T-cell (primary cell): ENCODE measurements around the gene TMEM198. TPM values are rescaled to one million over a fixed set of nuclear protein-coding genes. Genes with fewer than 3 reads are reported as not detected.

Source experiments
- ATAC-seq, 4 experiments: fragments of 200-7000 bp in 3 of 4; fragments of 150-1000 bp in 1 of 4; cut with Tn5 transposase; replicated peaks in 1 of 4; 1 replicate in 3 of 4; 2 replicates in 1 of 4; pipeline ENCODE4 v1.10.0; 2021; ENCODE audit warnings: moderate library complexity in 3 of 4, mild to moderate bottlenecking in 2 of 4, moderate number of reproducible peaks in 1 of 4
- CTCF ChIA-PET, 2 donors: fragments of 300-600 bp; sonication (Branson Sonifier 250); formaldehyde crosslinking; loops; one replicate each; lab custom pipeline; 2022; ENCODE audit warnings: antibody characterized with exemption in 2 of 2; lab: Charles Lee
- POLR2A ChIA-PET, 2 donors: fragments of 300-600 bp; sonication (Branson Sonifier 250); formaldehyde crosslinking; loops; one replicate each; lab custom pipeline; 2022; ENCODE audit warnings: antibody characterized with exemption in 2 of 2; lab: Charles Lee
- DNase-seq, 35 experiments: peaks; one replicate each; pipeline versions ENCODE4 v3.0.0 to v3.0.0-alpha.2; 2013 to 2023
- H3K27ac ChIP-seq: one replicate; pipeline ENCODE4 v1.5.1; 2013; ENCODE audit warnings: low read length
- H3K27me3 ChIP-seq, 2 experiments: replicated peaks in 1 of 2; 1 replicate in 1 of 2; 2 replicates in 1 of 2; pipeline versions ENCODE4 v1.6.1 to v1.7.0; 2013; ENCODE audit warnings: low read length in 1 of 2, mixed read lengths in 1 of 2; ENCODE audit not compliant: control insufficient read depth in 2 of 2, insufficient read depth in 2 of 2; ENCODE audit errors: extremely low read depth in 1 of 2
- H3K36me3 ChIP-seq, 2 donors: 1 replicate in 1 of 2; 2 replicates in 1 of 2; pipeline versions ENCODE4 v1.6.1 to v1.7.0; 2013; ENCODE audit warnings: low read length in 1 of 2; ENCODE audit not compliant: control insufficient read depth in 2 of 2, insufficient read depth in 1 of 2; ENCODE audit errors: extremely low read depth in 1 of 2
- H3K4me1 ChIP-seq, 2 experiments: 1 replicate in 1 of 2; 2 replicates in 1 of 2; pipeline versions ENCODE4 v1.6.1 to v1.7.0; 2013; ENCODE audit warnings: low read length in 2 of 2, mixed read lengths in 1 of 2; ENCODE audit not compliant: insufficient read depth in 2 of 2, control insufficient read depth in 1 of 2; ENCODE audit errors: extremely low read depth in 1 of 2
- H3K4me3 ChIP-seq, 2 donors: 1 replicate in 1 of 2; 2 replicates in 1 of 2; pipeline versions ENCODE4 v1.5.1 to v1.7.0; 2013; ENCODE audit warnings: mild to moderate bottlenecking in 2 of 2, low read length in 1 of 2, moderate library complexity in 1 of 2; ENCODE audit not compliant: control insufficient read depth in 1 of 2; ENCODE audit errors: extremely low read depth in 1 of 2
- H3K9me3 ChIP-seq: 2 replicates; pipeline ENCODE4 v1.7.0; 2013
- H3K27ac Mint-ChIP-seq, 2 donors: one replicate each; pipeline ENCODE4 v1.8.0; 2020 to 2021; ENCODE audit warnings: mild to moderate bottlenecking in 2 of 2, mixed read lengths in 2 of 2
- H3K27me3 Mint-ChIP-seq, 2 donors: one replicate each; pipeline ENCODE4 v1.8.0; 2021 to 2022; ENCODE audit warnings: mixed read lengths in 2 of 2
- H3K36me3 Mint-ChIP-seq: one replicate; pipeline ENCODE4 v1.8.0; 2021; ENCODE audit warnings: mixed read lengths
- H3K4me1 Mint-ChIP-seq, 3 donors: one replicate each; pipeline ENCODE4 v1.8.0; 2020 to 2022; ENCODE audit warnings: mixed read lengths in 3 of 3, mild to moderate bottlenecking in 1 of 3
- H3K4me3 Mint-ChIP-seq, 3 donors: one replicate each; pipeline ENCODE4 v1.8.0; 2020 to 2022; ENCODE audit warnings: mild to moderate bottlenecking in 3 of 3, mixed read lengths in 3 of 3, moderate library complexity in 3 of 3
- H3K9me3 Mint-ChIP-seq, 3 donors: one replicate each; pipeline ENCODE4 v1.8.0; 2020 to 2022; ENCODE audit warnings: mixed read lengths in 3 of 3
- WGBS: methylation state at CpG from one replicate; pipeline ENCODE4 v1.1.5; 2013; ENCODE audit warnings: missing lambda C conversion rate; ENCODE audit not compliant: insufficient coverage; 5-methylcytosine and 5-hydroxymethylcytosine counted together
- total RNA-seq, 35 experiments: library from RNA in 6 of 35; stranded (reverse) in 6 of 35; fragments of 120-200 nt in 1 of 35; gene quantifications; one replicate each; pipeline versions ENCODE4 v1.2.1 to v1.2.4 and lab custom pipeline; 2013 to 2026

The TMEM198 gene, protein sequence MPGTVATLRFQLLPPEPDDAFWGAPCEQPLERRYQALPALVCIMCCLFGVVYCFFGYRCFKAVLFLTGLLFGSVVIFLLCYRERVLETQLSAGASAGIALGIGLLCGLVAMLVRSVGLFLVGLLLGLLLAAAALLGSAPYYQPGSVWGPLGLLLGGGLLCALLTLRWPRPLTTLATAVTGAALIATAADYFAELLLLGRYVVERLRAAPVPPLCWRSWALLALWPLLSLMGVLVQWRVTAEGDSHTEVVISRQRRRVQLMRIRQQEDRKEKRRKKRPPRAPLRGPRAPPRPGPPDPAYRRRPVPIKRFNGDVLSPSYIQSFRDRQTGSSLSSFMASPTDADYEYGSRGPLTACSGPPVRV
- total RNA-seq, result under 1 TPM; 0.37 to 0.88 (median 0.69) TPM
- 0.24 TPM for total RNA-seq (2013)
- 0 to 5.7 (median 0.48) reads per million in 29 experiments for total RNA-seq (lab: John Stamatoyannopoulos, UW)

DNA sequence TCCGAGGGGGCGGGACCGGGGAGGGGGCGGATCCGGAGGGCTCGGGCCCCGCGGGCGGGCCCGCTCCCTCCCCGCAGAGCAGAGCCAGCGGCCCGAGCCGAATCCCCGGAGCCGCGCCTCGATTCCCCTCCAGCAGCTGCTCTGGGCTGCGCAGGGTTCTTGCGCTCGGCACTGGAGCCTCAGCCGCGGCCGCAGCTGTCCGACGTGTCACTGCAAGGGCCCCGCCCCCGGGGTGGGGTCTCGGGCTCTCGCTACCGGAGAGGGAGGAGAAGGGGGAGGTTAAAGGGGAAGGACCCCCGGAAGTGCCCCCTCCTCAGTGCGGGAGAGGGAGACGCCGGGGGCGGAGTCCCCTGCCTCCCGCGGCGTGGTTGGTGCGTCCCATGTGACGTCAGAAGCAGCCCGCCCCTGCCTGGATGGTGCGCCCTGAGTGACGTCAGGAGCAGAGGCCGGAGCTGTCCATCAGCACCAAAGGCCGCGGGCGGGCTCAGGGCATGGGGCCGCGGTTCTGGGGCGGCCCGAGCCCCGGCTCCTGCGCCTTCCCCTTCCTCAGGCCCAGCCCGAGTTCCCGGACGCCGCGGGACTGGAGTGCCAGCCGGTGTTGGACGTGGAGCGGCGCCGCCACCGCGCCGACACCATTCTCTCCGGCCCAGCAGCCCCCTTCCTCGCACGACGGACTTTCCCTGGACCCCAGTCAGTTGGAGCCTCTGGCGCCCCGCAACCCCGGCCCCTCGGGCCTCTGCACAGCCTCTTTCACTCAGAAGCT is at the start of gene TMEM198, which contains the start of gene CHPF:
Gene TMEM198, plus strand, starts transcription at position 433 of the 763 bp plus-strand sequence. CDS start 700 bp downstream, outside the sequence.
Gene CHPF, minus strand, starts transcription at position 214 of the 763 bp plus-strand sequence. CDS start 271 bp downstream, outside the sequence.
- peaks cover 0 to 11% of the 10 kb centered on the region in 2 donors for H3K36me3 ChIP-seq
- CTCF ChIA-PET, result interaction anchor here in 1 of 2 donors (0.6 kb wide), 1 partner anchor 114 kb away, joined by 3 read pairs; no protein-coding TSS in a partner anchor
- WGBS, result under 1% methylated on average over 68 of the region's 75 CpGs
- ATAC-seq (peak; percentile 75 to 80 (median 79)), DNase-seq (peak; percentile 72 to 93 (median 83))
- no peaks in the 10 kb centered on the region for H3K9me3 ChIP-seq
- H3K27ac Mint-ChIP-seq, result peak within 1 kb of the TSS; percentile 65
- peak within 1 kb of the TSS; percentile 68 for H3K27ac ChIP-seq
- H3K27me3 ChIP-seq, result peaks cover 4 to 10% of the 10 kb centered on the region in 2 experiments
- H3K27me3 Mint-ChIP-seq, result peaks cover 7 to 9% of the 10 kb centered on the region in 2 donors
- POLR2A ChIA-PET, result no interaction called here
- peaks cover 10 to 33% of the 10 kb centered on the region in 2 experiments for H3K4me1 ChIP-seq
- H3K9me3 Mint-ChIP-seq, result no peaks in the 10 kb centered on the region
- H3K36me3 Mint-ChIP-seq, result no peaks in the 10 kb centered on the region
- peak within 1 kb of the TSS; percentile 78 to 89 (median 84) for H3K4me3 Mint-ChIP-seq
- H3K4me1 Mint-ChIP-seq, result peaks cover 24 to 28% (median 27%) of the 10 kb centered on the region in 3 donors
- H3K4me3 ChIP-seq, result peak within 1 kb of the TSS; percentile 74 to 76

DNA sequence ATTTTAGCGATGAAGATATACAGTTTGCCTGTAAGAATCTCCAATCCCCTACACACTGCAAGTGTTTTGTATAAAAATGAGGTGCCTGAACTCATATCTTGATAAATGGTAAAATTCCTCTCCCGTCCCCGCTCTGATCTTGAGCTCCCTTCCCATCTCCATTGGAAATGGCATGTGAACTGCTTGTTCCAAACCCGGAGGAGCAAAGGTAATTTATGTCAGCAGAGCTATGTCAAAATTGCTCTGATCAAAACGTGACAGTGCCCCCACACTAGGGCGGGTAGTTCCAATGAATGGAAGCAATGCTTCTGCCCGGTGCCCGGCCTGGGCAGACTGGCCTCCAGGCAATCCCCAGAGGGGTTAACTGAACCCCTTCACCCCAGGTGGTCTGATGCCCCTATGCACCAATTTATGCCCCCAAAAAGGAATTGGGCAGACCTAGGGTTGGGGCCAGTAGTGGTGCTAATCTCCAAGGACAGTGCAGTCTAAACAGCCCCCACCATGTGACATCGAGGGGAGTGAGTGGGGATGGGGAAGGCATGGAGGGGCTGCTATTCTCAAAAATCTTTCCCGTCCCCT is 48.8 kb upstream of the TMEM198 start:
- DNase-seq (no peak), ATAC-seq (no peak)
- 10% methylated on average over 4 of the region's 10 CpGs for WGBS
- Mint-ChIP-seq H3K27me3 (peaks cover 42 to 66% of the 10 kb centered on the region in 2 donors), H3K4me3 (no peak overlapping the region), H3K4me1 (peaks cover 27 to 32% (median 31%) of the 10 kb centered on the region in 3 donors), H3K36me3 (peaks cover 3% of the 10 kb centered on the region), H3K27ac (no peak overlapping the region), H3K9me3 (no peaks in the 10 kb centered on the region)
- POLR2A ChIA-PET, result interaction anchor here in 1 of 2 donors (0.6 kb wide), 1 partner anchor 1099 kb away, joined by 3 read pairs; no protein-coding TSS in a partner anchor
- H3K9me3 ChIP-seq, result no peaks in the 10 kb centered on the region
- no peak overlapping the region for H3K27ac ChIP-seq
- CTCF ChIA-PET, result interaction anchor here (0.9 to 3.2 kb wide), 5 partner anchors 13 to 36 kb away, joined by 3 to 29 read pairs (median 3); no protein-coding TSS in a partner anchor
- H3K4me1 ChIP-seq, result peaks cover 2 to 46% of the 10 kb centered on the region in 2 experiments
- no peaks in the 10 kb centered on the region for H3K36me3 ChIP-seq
- H3K4me3 ChIP-seq, result no peak overlapping the region
- H3K27me3 ChIP-seq, result peaks cover 3 to 82% of the 10 kb centered on the region in 2 experiments

DNA sequence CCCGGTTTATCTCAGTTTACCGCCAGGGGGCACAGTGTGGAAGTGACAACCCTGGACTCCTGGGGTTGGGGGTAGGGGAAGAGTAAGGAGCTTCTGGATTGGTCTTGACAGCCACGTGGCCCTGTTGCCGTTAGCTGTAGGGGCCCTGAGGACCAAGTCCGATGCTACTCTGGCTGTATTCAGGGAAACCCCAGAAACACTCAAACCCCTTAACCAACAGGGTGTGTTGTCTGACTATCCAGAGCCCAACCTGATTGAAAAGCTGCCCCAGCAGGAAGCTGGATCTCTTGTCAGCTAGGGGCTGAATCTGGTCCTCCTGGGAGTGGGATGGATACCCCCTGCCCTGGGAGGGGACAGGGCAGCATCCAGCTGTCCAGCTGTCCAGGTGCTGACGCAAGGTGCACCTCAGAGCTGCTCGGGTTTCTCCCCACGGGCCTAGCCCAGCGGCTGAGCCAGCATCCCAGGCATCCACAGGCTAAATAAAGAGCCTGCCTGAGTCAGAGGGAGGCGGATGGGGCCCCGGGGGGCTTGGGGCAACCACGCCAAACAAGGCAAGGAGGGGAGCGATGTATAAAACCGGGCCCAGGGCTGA is 48.2 kb upstream of the TMEM198 start:
- WGBS, result 41% methylated on average over 9 of the region's 14 CpGs
- peak in 22 of 35 experiments; percentile 14 to 68 (median 33) for DNase-seq

DNA sequence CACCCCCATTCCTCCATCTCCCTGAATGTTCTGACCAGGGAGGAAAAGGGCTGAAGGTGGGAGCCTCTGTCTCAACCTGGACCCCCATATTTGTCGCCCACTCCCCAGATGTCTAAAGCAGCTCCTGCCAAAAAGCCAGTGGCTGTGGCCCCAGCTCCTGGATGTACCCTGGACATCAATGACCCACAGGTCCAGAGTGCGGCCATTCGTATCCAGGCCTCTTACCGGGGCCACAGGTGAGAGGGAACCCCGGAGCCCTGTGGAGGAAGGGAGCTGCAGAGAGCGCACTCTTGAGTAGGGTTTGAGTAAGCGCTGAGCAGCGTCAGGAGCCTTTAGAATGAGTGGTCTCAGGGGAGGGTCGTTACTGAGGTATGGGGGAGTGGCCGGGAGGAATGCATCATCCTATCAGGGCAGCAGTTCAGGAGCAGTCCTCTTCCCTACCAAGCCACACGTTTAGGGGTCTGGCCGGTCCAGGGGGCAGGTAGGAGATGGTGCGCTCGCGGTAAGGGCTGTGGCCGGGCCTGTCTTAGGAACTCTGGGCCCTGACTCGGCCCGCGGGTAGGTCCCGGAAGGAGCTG is 47.5 kb upstream of the TMEM198 start:
- H3K36me3 ChIP-seq, result no peaks in the 10 kb centered on the region
- Mint-ChIP-seq H3K36me3 (peaks cover 3% of the 10 kb centered on the region), H3K27ac (no peak overlapping the region), H3K4me3 (peak overlapping the region in 2 of 3 donors; percentile 56 to 90), H3K27me3 (peaks cover 42 to 63% of the 10 kb centered on the region in 2 donors), H3K9me3 (no peaks in the 10 kb centered on the region), H3K4me1 (peaks cover 31 to 39% (median 35%) of the 10 kb centered on the region in 3 donors)
- ATAC-seq (no peak), DNase-seq (no peak)
- POLR2A ChIA-PET, result no interaction called here
- H3K4me3 ChIP-seq, result no peak overlapping the region
- peaks cover 2 to 48% of the 10 kb centered on the region in 2 experiments for H3K4me1 ChIP-seq
- peaks cover 3 to 71% of the 10 kb centered on the region in 2 experiments for H3K27me3 ChIP-seq
- 13% methylated on average over 12 of the region's 20 CpGs for WGBS
- CTCF ChIA-PET, result interaction anchor here (0.6 to 3.2 kb wide), 9 partner anchors 10 to 54 kb away, joined by 3 to 29 read pairs (median 3); no protein-coding TSS in a partner anchor
- H3K9me3 ChIP-seq, result no peaks in the 10 kb centered on the region
- no peak overlapping the region for H3K27ac ChIP-seq

More for the DNA sequence above, 48.2 kb upstream of the TMEM198 start:
- ChIA-PET CTCF (interaction anchor here (0.5 to 3.2 kb wide), 7 partner anchors 12 to 294 kb away, joined by 3 to 29 read pairs (median 3); no protein-coding TSS in a partner anchor), POLR2A (no interaction called here)
- H3K9me3 ChIP-seq, result no peaks in the 10 kb centered on the region
- H3K27me3 ChIP-seq, result peaks cover 3 to 76% of the 10 kb centered on the region in 2 experiments
- H3K27ac ChIP-seq, result no peak overlapping the region
- Mint-ChIP-seq H3K36me3 (peaks cover 3% of the 10 kb centered on the region), H3K27ac (no peak overlapping the region), H3K9me3 (no peaks in the 10 kb centered on the region), H3K27me3 (peaks cover 42 to 65% of the 10 kb centered on the region in 2 donors), H3K4me1 (peaks cover 31 to 37% (median 35%) of the 10 kb centered on the region in 3 donors), H3K4me3 (no peak overlapping the region)
- H3K4me1 ChIP-seq, result peaks cover 2 to 48% of the 10 kb centered on the region in 2 experiments
- no peak overlapping the region for H3K4me3 ChIP-seq
- peak in 1 of 4 experiments; percentile 8 for ATAC-seq
- no peaks in the 10 kb centered on the region for H3K36me3 ChIP-seq

DNA sequence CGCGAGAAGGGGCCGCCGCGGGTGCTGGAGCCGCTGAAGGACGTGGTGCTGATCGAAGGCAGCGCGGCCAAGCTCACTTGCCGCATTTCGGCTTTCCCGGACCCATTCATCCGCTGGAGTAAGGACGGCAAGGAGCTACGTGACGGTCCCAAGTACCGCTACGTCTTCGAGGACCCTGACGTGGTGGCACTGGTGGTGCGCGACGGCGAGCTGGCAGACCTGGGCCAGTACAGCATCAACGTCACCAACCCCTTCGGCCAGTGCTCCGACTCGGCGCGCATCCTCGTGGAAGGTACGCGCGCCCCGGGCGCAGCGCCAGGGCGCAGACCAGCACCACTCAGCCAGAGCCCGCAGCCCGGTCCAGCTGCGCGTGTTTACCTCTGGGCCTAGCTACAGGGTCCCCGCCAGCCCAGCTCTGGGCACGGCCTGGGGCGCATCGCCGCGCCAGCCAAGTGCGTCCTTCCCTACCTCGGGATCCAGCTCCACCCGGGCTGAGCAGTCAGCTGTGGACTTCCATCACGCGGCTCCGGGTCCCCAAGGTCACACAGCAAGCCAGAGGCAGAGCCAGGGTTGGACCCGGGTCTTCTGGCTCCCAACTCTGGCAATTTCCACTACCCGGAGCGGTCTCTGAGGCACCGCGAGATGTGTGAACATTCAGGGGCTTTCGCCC is 46.9 kb upstream of the TMEM198 start:
- Histone ChIP-seq H3K9me3 (no peaks in the 10 kb centered on the region), H3K4me3 (peak overlapping the region; percentile 30 to 72), H3K27me3 (peaks cover 3 to 65% of the 10 kb centered on the region in 2 experiments), H3K27ac (no peak overlapping the region), H3K4me1 (peaks cover 2 to 48% of the 10 kb centered on the region in 2 experiments), H3K36me3 (peaks cover 0 to 3% of the 10 kb centered on the region in 2 donors)
- Mint-ChIP-seq H3K4me1 (peaks cover 32 to 40% (median 35%) of the 10 kb centered on the region in 3 donors), H3K27ac (no peak overlapping the region), H3K9me3 (no peaks in the 10 kb centered on the region), H3K4me3 (peak overlapping the region; percentile 90 to 96 (median 93)), H3K36me3 (peaks cover 3% of the 10 kb centered on the region), H3K27me3 (peaks cover 39 to 60% of the 10 kb centered on the region in 2 donors)
- WGBS, result 17% methylated on average over 61 of the region's 61 CpGs
- DNase-seq, result peak in 3 of 35 experiments; percentile 20 to 28 (median 21)
- POLR2A ChIA-PET, result no interaction called here
- no peak for ATAC-seq
- CTCF ChIA-PET, result interaction anchor here (0.6 to 3.2 kb wide), 6 partner anchors 10 to 55 kb away, joined by 3 to 29 read pairs (median 4); no protein-coding TSS in a partner anchor
